Peyer's patch (tissue), 4 donors: Measurements from ENCODE around the gene NFE2. TPM values are rescaled to one million over a fixed set of nuclear protein-coding genes. Genes with fewer than 3 reads are reported as not detected.

Experiments used
- DNase-seq, 3 donors: peaks; one replicate each; pipeline ENCODE4 v3.0.0-alpha.2; 2017 to 2019
- H3K27ac ChIP-seq, 4 donors: fragments of 200-600 bp; sonication (generic); one replicate each; pipeline ENCODE4 v1.5.1; 2016 to 2019
- H3K27me3 ChIP-seq, 2 donors: fragments of 200-600 bp; sonication (generic); one replicate each; pipeline ENCODE4 v1.5.1; 2019
- H3K36me3 ChIP-seq, 3 donors: fragments of 200-600 bp; sonication (generic); one replicate each; pipeline ENCODE4 v1.5.1; 2016 to 2019
- H3K4me1 ChIP-seq, 4 donors: fragments of 200-600 bp; sonication (generic); one replicate each; pipeline ENCODE4 v1.5.1; 2016 to 2019
- H3K4me3 ChIP-seq, 4 donors: fragments of 200-600 bp; sonication (generic); 1 replicate in 3 of 4; 2 replicates in 1 of 4; pipeline ENCODE4 v1.5.1; 2016 to 2019; ENCODE audit warnings: mild to moderate bottlenecking in 1 of 4
- H3K9me3 ChIP-seq, 4 donors: fragments of 200-600 bp; sonication (generic); one replicate each; pipeline ENCODE4 v1.5.1; 2016 to 2019; ENCODE audit warnings: mild to moderate bottlenecking in 1 of 4
- POLR2A ChIP-seq, 2 donors: fragments of 450-650 bp; IDR thresholded peaks; one replicate each; pipeline ENCODE4 v1.5.1; 2017; ENCODE audit warnings: antibody characterized with exemption in 2 of 2, mild to moderate bottlenecking in 2 of 2, moderate library complexity in 2 of 2
- total RNA-seq, 4 donors: library from RNA; depleted of rRNA; stranded (reverse); fragments of >200 nt; gene quantifications; one replicate each; pipeline ENCODE4 v1.1.0, GENCODE V29; 2016
- TF ChIP-seq, protein P1 (sequence below), 6 experiments: fragments of 450-650 bp in 4 of 6; fragments of 200-600 bp in 2 of 6; sonication (generic) in 1 of 6; IDR thresholded peaks; one replicate each; pipeline ENCODE4 v1.5.1; 2017 to 2019; ENCODE audit warnings: antibody characterized with exemption in 6 of 6, mild to moderate bottlenecking in 3 of 6, moderate library complexity in 1 of 6

Gene NFE2
- total RNA-seq, 4 donors from 2014 or later: not detected

DNA sequence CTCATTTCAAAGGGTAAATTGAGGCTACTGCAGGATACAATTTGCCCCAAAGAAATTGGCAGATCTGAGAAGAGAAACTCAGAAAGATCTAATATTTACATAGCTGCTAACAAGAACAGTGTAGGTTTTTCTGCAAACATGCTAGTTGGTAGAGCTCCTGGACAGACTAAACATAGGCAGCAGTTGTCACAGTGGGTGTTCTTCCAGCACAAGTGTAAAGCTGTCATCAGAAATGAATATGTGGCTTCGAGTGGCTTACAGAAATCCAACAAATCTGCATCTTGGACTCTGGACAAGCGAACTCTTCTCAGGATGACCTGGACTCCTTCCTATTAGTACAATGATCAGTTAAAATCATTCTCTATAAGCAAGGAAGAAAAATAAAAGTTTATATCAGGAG lies 26.8 kb downstream of the NFE2 start:
- Histone ChIP-seq H3K4me1 (peaks cover 0 to 15% (median 6%) of the 10 kb centered on the region in 4 donors), H3K27ac (no peak overlapping the region), H3K4me3 (no peak overlapping the region), H3K27me3 (no peaks in the 10 kb centered on the region), H3K9me3 (no peaks in the 10 kb centered on the region), H3K36me3 (no peaks in the 10 kb centered on the region)
- no peak for DNase-seq
- no peak for TF ChIP-seq POLR2A (IDR thresholded peaks at IDR 0.05)
- TF ChIP-seq, protein P1, sequence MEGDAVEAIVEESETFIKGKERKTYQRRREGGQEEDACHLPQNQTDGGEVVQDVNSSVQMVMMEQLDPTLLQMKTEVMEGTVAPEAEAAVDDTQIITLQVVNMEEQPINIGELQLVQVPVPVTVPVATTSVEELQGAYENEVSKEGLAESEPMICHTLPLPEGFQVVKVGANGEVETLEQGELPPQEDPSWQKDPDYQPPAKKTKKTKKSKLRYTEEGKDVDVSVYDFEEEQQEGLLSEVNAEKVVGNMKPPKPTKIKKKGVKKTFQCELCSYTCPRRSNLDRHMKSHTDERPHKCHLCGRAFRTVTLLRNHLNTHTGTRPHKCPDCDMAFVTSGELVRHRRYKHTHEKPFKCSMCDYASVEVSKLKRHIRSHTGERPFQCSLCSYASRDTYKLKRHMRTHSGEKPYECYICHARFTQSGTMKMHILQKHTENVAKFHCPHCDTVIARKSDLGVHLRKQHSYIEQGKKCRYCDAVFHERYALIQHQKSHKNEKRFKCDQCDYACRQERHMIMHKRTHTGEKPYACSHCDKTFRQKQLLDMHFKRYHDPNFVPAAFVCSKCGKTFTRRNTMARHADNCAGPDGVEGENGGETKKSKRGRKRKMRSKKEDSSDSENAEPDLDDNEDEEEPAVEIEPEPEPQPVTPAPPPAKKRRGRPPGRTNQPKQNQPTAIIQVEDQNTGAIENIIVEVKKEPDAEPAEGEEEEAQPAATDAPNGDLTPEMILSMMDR (IDR thresholded peaks at IDR 0.05): no peak

DNA sequence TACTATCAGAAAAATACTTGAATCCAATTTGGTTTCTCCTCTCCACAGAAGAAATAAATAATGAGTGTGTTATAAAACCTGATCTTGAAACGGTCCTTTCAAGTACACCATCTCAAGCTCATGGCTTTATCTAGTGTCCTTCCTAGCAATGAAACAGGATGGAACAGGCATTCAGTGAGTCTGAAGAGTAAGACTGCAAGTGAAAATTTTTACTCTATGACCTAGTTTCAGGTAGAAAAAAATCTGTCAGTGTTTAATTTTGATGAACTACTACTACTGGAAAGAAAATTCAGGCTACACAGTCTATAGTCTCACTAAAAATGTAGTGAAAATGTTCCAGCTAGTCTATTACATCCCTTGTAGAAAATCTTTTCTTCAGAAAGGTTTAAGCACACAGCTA lies 28.6 kb downstream of the NFE2 start:
- Histone ChIP-seq H3K36me3 (no peaks in the 10 kb centered on the region), H3K9me3 (no peaks in the 10 kb centered on the region), H3K4me1 (no peaks in the 10 kb centered on the region), H3K27me3 (no peaks in the 10 kb centered on the region), H3K4me3 (no peak overlapping the region), H3K27ac (no peak overlapping the region)
- DNase-seq: no peak
- TF ChIP-seq, protein P1 (IDR thresholded peaks at IDR 0.05): no peak
- no peak for TF ChIP-seq POLR2A (IDR thresholded peaks at IDR 0.05)

DNA sequence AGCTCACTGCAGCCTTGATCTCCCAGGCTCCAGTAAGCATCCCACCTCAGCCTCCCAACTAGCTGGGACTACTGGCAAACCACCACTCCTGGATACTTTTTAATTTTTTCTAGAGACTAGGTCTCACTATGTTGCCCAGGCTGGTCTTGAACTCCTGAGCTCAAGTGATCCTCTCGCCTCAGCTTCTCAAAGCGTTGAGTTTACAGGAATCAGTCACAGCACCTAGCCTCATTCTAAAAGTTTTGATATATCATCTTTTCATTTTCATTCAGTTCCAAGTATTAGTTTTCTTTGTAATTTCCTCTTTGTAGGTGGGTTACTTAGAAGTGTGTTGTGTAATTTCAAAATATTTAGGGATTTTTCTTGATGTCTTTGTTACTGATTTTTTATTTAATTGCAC lies 30.5 kb downstream of the NFE2 start:
- Histone ChIP-seq H3K4me1 (no peaks in the 10 kb centered on the region), H3K27me3 (no peaks in the 10 kb centered on the region), H3K9me3 (no peaks in the 10 kb centered on the region), H3K4me3 (no peak overlapping the region), H3K36me3 (no peaks in the 10 kb centered on the region), H3K27ac (no peak overlapping the region)
- TF ChIP-seq, protein P1 (IDR thresholded peaks at IDR 0.05): no peak
- TF ChIP-seq POLR2A (IDR thresholded peaks at IDR 0.05): no peak
- no peak for DNase-seq

DNA sequence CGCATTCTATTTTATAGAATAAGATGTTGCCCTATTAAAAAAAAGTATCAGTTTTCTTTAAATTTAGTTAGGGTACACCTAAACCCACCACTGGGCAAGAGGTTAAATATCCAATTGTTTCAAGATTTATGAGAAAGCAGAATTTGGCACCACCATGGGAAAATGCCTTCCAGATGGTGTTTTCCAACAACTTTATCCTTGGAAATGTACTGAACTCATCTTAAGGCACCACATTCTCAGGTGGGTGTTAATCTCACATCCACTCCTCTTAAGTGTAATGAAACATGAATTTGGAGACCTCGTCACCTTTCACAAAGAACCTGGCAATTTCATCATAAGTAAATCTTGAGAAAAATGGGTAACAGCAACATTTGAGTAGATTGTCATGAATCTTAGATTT lies 34.0 kb downstream of the NFE2 start:
- no peak for TF ChIP-seq POLR2A (IDR thresholded peaks at IDR 0.05)
- TF ChIP-seq, protein P1 (IDR thresholded peaks at IDR 0.05): no peak
- no peak overlapping the region for H3K27ac ChIP-seq
- no peaks in the 10 kb centered on the region for H3K36me3 ChIP-seq
- peaks cover 0 to 5% (median 0%) of the 10 kb centered on the region in 4 donors for H3K4me1 ChIP-seq
- H3K27me3 ChIP-seq: no peaks in the 10 kb centered on the region
- no peak for DNase-seq
- H3K4me3 ChIP-seq: no peak overlapping the region
- no peaks in the 10 kb centered on the region for H3K9me3 ChIP-seq

DNA sequence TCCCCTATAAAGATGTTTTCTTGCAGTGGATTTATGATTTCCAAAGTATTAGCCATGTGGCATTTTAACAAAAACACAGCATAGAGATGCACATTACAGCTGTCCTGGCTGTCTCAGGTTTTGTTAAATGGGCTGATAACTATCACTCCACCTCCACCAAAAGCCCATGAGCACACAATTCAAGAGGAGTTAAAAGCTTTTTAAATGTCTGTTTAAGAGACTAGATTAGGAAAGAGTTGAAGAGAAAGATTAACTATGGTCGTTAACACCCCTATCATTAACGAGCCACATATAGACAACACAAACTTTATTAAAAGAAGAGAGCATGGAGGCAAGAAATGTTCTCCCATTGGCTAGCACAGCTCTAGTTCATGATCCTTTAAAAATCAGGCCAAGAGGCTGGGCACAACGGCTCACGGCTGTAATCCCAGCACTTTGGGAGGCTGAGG lies 35.4 kb downstream of the NFE2 start:
- H3K27ac ChIP-seq: no peak overlapping the region
- DNase-seq: no peak
- no peak for TF ChIP-seq POLR2A (IDR thresholded peaks at IDR 0.05)
- TF ChIP-seq, protein P1 (IDR thresholded peaks at IDR 0.05): no peak
- no peaks in the 10 kb centered on the region for H3K27me3 ChIP-seq
- no peak overlapping the region for H3K4me3 ChIP-seq
- H3K4me1 ChIP-seq: peaks cover 0 to 5% (median 0%) of the 10 kb centered on the region in 4 donors
- no peaks in the 10 kb centered on the region for H3K36me3 ChIP-seq
- H3K9me3 ChIP-seq: no peaks in the 10 kb centered on the region

DNA sequence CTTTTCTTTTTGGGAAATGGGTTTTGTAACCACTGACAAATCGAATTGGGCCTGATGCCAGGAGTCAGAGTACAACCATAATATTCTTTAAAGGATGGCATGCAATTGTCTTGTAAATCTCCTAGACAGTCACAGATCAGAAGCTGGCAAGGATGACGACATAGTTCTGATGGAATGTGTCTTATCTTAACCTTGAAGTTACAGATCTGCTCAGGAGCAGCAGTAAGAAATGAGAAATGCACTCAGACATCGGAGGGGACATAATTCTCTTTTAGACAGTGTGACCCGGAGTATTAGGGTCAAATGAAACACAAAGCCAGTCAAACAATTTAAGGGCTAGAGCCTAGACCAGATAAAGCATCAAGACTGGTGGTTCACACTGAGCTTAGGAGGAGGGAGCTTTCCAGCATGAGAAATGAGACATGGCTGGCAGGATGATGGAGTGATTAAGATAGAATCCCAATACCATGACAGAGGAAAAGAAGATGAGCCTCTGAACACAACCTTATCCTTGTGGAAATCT lies 38.4 kb downstream of the NFE2 start:
- no peak for DNase-seq
- TF ChIP-seq, protein P1 (IDR thresholded peaks at IDR 0.05): no peak
- TF ChIP-seq POLR2A (IDR thresholded peaks at IDR 0.05): no peak
- H3K27me3 ChIP-seq: no peaks in the 10 kb centered on the region
- no peak overlapping the region for H3K27ac ChIP-seq
- no peaks in the 10 kb centered on the region for H3K9me3 ChIP-seq
- H3K36me3 ChIP-seq: no peaks in the 10 kb centered on the region
- peaks cover 0 to 19% (median 0%) of the 10 kb centered on the region in 4 donors for H3K4me1 ChIP-seq
- H3K4me3 ChIP-seq: no peak overlapping the region
